HG03558 (cell line): ENCODE data around the gene RELN.
"Not testable (repeated sequence)": the region's sequence is repeated elsewhere in the genome, so short reads cannot be mapped to it uniquely, and the experiment has no call there.

Experiments
- ATAC-seq: cut with Tn5 transposase; IDR thresholded peaks from one replicate; pipeline ENCODE4 v1.9.1; 2021; ENCODE audit warnings: moderate number of reproducible peaks; ENCODE audit not compliant: unreplicated experiment; ENCODE audit errors: extremely low read depth

RELN gene

GRCh38 chr7:103989200-103989784 is at the start of gene RELN:
TSS of gene RELN (minus strand) at chr7:103989658. CDS start at chr7:103989356, 302 bp downstream.
- ATAC-seq: no peak

DNA sequence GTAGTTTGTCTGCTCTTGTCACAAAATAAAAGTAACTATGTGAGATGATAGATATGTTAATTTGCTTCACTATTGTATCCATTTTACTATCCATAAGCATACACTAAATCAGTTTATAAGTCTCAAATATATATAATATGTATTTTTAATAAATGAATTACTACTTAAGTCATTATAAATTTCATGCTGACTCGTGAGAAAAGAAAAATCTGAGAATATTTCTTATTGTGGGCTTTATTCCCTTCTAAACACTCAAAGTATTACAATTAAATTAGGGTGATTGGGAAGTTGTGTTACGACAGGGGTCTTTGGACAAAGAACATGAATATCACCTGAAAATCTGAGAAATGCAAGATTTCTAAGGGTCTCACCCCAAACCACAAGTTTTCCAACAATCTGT is 48.7 kb upstream of the RELN start:
- ATAC-seq: no peak

DNA sequence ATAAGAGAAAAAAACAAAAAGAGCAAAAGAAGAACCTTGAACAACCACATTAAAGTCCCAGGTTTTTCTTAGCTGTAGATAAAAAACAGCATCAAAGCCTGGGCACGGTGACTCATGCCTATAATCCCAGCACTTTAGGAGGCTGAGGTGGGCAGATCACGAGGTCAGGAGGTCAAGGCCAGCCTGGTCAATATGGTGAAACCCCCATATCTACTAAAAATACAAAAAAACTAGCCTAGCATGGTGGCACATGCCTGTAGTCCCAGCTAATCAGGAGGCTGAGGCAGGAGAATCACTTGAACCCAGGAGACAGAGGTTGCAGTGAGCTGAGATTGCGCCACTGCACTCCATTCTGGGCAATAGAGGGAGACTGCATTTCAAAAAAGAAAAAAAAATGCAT is 47.4 kb upstream of the RELN start:
- not testable (repeated sequence) for ATAC-seq

- no peak for ATAC-seq
Observed at GRCh38 chr7:104035351-104035750, 45.9 kb upstream of the RELN start.

DNA sequence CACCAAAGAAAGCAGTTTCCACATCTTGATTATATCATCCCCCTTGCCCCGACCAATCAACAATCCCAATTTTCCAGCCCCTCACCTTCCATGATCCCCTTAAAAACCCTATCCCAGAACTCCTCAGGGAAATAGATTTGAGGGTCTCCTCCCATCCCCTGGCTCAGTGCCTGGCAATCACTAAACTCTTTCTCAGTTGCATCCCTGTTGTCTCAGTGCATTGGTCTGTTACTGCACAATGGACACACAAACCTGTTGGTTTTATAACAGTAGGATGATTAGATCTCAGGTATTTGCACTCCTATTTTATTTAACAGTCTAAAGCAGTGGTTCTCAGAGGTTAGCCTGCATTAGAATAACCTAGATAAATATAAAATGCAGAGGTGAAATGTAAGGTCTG is 45.2 kb upstream of the RELN start:
- ATAC-seq: no peak

- no peak for ATAC-seq
Observed at GRCh38 chr7:104033837-104034236, 44.4 kb upstream of the RELN start.

DNA sequence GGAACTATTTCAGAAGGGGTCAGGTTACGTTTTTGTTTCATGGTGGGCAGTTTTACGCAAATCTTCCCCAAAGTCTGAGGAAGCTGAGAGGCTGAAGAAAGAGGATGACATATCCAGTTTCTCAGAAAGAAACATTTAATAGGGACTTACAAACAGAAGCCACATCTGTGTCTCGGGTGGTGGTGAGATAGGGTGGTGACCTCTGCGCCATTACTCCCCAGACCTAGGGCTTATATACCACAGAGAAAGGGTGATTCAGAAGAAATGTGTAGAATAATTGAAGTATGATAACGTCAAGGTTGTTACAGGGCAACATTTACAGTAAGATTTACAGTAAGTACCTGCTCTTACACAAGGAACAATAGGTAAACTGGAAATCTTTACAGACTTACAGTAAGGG is 43.0 kb upstream of the RELN start:
- no peak for ATAC-seq

- no peak for ATAC-seq
Observed at GRCh38 chr7:104029765-104030164, 40.3 kb upstream of the RELN start.

- no peak for ATAC-seq
Observed at GRCh38 chr7:104024632-104025031, 35.2 kb upstream of the RELN start.

- no peak for ATAC-seq
Observed at GRCh38 chr7:104023100-104023499, 33.6 kb upstream of the RELN start.

DNA sequence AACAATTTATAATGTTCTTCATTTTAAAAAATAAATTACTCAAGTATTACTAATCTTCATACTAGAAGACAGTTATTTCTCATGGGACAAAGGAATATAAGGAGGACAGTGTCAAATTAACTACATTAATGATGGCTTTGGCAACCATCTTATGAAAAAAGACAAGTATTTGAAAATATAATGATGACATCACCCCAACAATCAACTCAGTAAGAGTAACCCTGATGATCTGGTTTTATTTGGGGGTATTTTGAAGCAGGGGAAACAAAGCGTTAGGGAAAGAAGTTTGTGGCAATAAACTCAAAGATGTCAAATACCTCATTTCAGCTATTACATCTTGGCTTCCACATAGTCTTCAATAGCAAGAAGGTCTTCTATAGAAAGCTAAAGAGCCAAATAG is 29.0 kb upstream of the RELN start:
- no peak for ATAC-seq

GRCh38 chr7:104017001-104017400 is 27.5 kb upstream of the RELN start:
- no peak for ATAC-seq

DNA sequence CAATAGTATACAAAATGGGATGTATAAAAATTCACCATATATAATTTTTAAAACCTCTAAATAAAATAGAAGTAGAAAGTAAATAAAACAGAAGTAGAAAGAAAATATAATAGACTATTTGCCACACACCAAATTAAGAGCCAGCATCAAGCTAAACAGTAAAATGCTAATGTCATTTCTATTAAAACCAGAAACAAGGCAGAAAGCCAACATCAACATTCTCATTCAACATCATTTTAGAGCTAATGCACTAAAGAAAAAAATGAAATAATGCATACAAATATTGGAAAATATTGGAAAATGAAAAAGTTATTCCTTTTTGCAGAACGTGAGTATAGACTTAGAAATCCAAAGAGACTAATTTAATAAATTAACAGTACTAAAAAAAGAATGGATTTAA is 23.4 kb upstream of the RELN start:
- ATAC-seq: no peak

- ATAC-seq: no peak
Observed at GRCh38 chr7:104011829-104012228, 22.4 kb upstream of the RELN start.

GRCh38 chr7:104010052-104010909 is 20.8 kb upstream of the RELN start:
- ATAC-seq: no peak

DNA sequence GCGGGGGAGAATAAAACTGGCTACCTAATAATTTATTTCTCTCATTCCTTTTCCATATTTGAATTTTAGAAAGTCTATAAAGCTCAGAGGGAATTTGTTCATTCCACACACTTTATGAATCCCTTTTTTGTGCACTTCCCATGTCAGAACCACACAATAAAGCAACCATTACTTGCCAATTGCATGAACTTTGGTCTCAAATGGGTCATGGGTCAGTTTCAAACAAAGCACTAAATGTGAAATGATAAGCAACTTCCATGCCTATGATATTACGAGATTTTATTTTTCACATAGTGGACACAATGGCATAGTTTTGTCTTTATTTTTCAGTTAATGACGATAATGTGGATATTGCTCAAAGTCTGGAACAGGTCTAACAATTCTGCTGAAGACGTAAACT is 18.6 kb upstream of the RELN start:
- ATAC-seq: no peak

DNA sequence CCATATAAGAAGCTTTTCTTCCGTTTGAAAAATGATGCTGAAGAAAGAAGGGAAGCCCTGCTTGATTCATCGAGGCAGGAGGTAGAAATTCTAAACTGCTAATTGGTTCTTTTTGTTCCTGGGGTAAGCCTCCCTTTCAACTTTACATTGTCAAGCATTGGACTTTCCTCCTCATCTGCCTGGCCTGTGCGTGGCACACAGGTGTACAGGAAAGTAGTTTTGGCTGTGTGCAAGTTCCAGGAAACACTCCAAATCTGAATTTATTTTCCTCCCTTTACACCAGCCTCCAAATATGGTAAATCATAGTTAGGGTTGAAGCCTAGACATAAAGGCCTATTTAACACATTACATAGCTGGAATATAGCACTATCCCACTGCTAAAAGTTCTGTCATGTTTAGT is 18.2 kb upstream of the RELN start:
- ATAC-seq: no peak

GRCh38 chr7:104005197-104005596 is 15.7 kb upstream of the RELN start:
- ATAC-seq: no peak

GRCh38 chr7:103996639-103997038 is 7.2 kb upstream of the RELN start:
- no peak for ATAC-seq

DNA sequence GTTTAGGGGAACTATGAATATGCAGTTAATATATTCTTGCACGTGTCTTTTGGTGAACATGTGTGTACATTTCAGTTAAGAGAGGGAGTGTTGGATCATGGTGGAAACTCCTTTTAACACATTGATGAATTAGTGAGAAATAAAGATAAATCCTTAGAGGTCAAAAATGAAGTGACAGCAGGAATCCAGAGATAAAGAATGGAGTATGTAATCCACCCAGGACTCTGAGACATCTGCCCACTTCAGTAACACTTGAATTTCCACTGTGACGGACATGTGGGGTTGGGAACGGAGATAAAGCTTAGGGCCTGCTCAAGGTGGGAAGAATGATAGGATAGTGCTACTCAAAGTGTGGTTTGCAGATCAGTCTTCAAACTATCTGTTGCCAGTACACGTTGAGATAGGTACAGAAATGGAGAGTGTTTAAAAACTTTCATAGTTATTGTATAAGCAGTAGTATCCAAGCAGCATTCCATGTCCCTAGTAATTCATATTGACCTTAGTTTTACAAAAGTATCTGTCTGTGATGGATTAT is 6.6 kb upstream of the RELN start:
- ATAC-seq: no peak

DNA sequence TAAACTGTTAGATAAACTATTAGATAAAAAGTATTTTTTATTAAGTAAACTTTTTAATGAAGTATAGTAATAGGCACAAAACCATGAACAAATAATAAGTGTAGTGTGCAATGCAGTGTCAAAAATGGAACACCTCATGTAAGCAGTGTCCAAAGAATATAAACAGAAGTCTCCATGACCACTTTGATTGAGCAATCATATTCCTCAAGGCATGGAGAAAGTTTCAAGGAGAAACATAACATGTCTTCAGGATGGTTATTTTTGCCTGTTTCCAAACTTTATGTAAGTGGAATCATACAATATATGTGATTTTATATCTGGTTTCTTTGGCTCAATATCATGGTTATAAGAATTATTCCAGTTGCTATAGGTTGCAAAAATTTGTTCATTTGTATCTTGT is 6.1 kb upstream of the RELN start:
- ATAC-seq: no peak

DNA sequence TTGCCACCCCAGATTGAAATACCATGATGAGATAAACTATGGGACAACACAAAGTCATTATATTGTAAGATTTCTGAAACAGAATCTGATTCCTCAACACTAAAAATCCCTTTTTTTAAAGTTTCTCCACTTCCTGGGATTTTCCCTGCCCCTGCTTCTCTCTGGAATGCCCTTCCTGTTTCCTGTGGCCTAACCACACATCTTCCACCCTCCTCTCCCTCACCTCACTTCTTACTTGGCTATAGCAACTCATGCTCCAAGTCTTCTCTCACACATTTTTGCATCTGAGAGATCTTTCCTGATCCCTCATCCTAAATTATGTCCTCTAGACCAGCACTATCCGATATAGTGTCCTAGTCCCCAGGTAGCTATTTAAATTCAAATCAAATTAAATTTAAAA is 4.1 kb upstream of the RELN start:
- no peak for ATAC-seq
